GM12878 (cell line): ENCODE measurements around the gene SNAI1. TPM values are rescaled to one million over a fixed set of nuclear protein-coding genes. Genes with fewer than 3 reads are reported as not detected.

Experiments
- ATAC-seq: fragments of 200-7000 bp; cut with Tn5 transposase; 3 replicates; pipeline ENCODE4 v1.9.1; 2020; ENCODE audit warnings: mild to moderate bottlenecking, moderate library complexity
- BruUV-seq: library from RNA; stranded (reverse); fragments of 400-500 nt; replicated peaks from 2 replicates; lab custom pipeline; 2021; lab: Mats Ljungman, UMichigan
- CTCF ChIA-PET: fragments of 300-600 bp; sonication (Branson Sonifier 250); formaldehyde crosslinking; extraction: SDS; loops from one replicate; lab custom pipeline; 2021; ENCODE audit warnings: inconsistent platforms; lab: Yijun Ruan, JAX
- POLR2A ChIA-PET: fragments of 350-600 bp; formaldehyde crosslinking; extraction: SDS; loops from one replicate; lab custom pipeline; 2021; ENCODE audit warnings: inconsistent platforms; lab: Charles Lee
- RAD21 ChIA-PET: fragments of 300-600 bp; sonication (Branson Sonifier 250); formaldehyde crosslinking; loops from one replicate; lab custom pipeline; 2023; ENCODE audit warnings: antibody characterized with exemption; ENCODE audit not compliant: unreplicated experiment; lab: Charles Lee
- SMC1A ChIA-PET: fragments of 300-600 bp; sonication (Branson Sonifier 250); formaldehyde crosslinking; loops from one replicate; lab custom pipeline; 2023; ENCODE audit not compliant: unreplicated experiment, uncharacterized antibody; lab: Charles Lee
- DNase-seq: peaks from one replicate; pipeline ENCODE4 v3.0.0-alpha.2; 2011; ENCODE audit warnings: low read depth, low spot score
- FAIRE-seq: peaks from 3 replicates; lab custom pipeline; 2011; peaks lifted over from hg19 to GRCh38; lab: Jason Lieb, UNC
- H2AFZ ChIP-seq: 2 replicates; pipeline ENCODE4 v1.6.0; 2011; ENCODE audit warnings: low read depth, low read length, control low read depth; ENCODE audit not compliant: control insufficient read depth
- H3K27ac ChIP-seq: 2 replicates; pipeline ENCODE4 v1.5.1; 2011; ENCODE audit warnings: control low read depth; ENCODE audit not compliant: control insufficient read depth, insufficient read depth
- H3K27me3 ChIP-seq, 2 experiments: replicated peaks in 1 of 2; 2 replicates each; pipeline versions ENCODE4 v1.6.0 to v1.6.1; 2011; ENCODE audit warnings: low read length in 1 of 2; ENCODE audit not compliant: control insufficient read depth in 2 of 2, insufficient read depth in 2 of 2
- H3K36me3 ChIP-seq, 2 experiments: 2 replicates each; pipeline ENCODE4 v1.5.1; 2011; ENCODE audit warnings: low read length in 1 of 2; ENCODE audit not compliant: control insufficient read depth in 2 of 2, insufficient read depth in 2 of 2
- H3K4me1 ChIP-seq: 2 replicates; pipeline ENCODE4 v1.6.1; 2011; ENCODE audit warnings: mild to moderate bottlenecking, low read length, moderate library complexity, mixed read lengths; ENCODE audit not compliant: control insufficient read depth, insufficient read depth
- H3K4me2 ChIP-seq: 2 replicates; pipeline ENCODE4 v1.6.0; 2011; ENCODE audit warnings: control low read depth; ENCODE audit not compliant: control insufficient read depth, insufficient read depth
- H3K4me3 ChIP-seq: fragments of 200-600 bp; sonication (generic); 2 replicates; pipeline ENCODE4 v1.5.1; 2016
- H3K79me2 ChIP-seq: 2 replicates; pipeline ENCODE4 v1.6.0; 2011; ENCODE audit warnings: low read length; ENCODE audit not compliant: control insufficient read depth, insufficient read depth
- H3K9ac ChIP-seq: 2 replicates; pipeline ENCODE4 v1.8.0; 2011; ENCODE audit warnings: low read length, control low read depth, mixed read lengths; ENCODE audit not compliant: control insufficient read depth, insufficient read depth
- H3K9me3 ChIP-seq: replicated peaks from 3 replicates; pipeline ENCODE4 v1.5.1; 2011; ENCODE audit warnings: mild to moderate bottlenecking, low read length; ENCODE audit not compliant: control insufficient read depth, insufficient read depth
- H4K20me1 ChIP-seq: 2 replicates; pipeline ENCODE4 v1.6.0; 2011; ENCODE audit not compliant: control insufficient read depth, insufficient read depth
- CBX3 ChIP-seq: fragments of 200-600 bp; sonication (generic); IDR thresholded peaks from 2 replicates; pipeline ENCODE4 v1.6.1; 2016; ENCODE audit warnings: low read depth, borderline replicate concordance
- CHD1 ChIP-seq: IDR thresholded peaks from 2 replicates; pipeline ENCODE4 v1.6.1; 2012; ENCODE audit warnings: low read depth, low read length, improper control_type of control experiment
- CREB1 ChIP-seq: IDR thresholded peaks from 2 replicates; pipeline ENCODE4 v1.6.1; 2012; ENCODE audit warnings: low read depth, mild to moderate bottlenecking, inconsistent platforms
- CREM ChIP-seq: IDR thresholded peaks from 2 replicates; pipeline ENCODE4 v1.6.1; 2014; ENCODE audit warnings: antibody characterized with exemption, low read depth
- E2F8 ChIP-seq: fragments of 450-650 bp; IDR thresholded peaks from 2 replicates; pipeline ENCODE4 v1.6.1; 2018; ENCODE audit warnings: mild to moderate bottlenecking, low read depth, moderate library complexity; ENCODE audit not compliant: partially characterized antibody
- ESRRA ChIP-seq: IDR thresholded peaks from 2 replicates; pipeline ENCODE4 v1.6.1; 2012; ENCODE audit warnings: mild to moderate bottlenecking, low read length, improper control_type of control experiment
- FOXK2 ChIP-seq: fragments of 450-650 bp; IDR thresholded peaks from 2 replicates; pipeline ENCODE4 v1.6.1; 2017; ENCODE audit warnings: mild to moderate bottlenecking, moderate library complexity
- MEF2B ChIP-seq: fragments of 450-650 bp; IDR thresholded peaks from 2 replicates; pipeline ENCODE4 v1.6.1; 2018; ENCODE audit warnings: mild to moderate bottlenecking, moderate library complexity; ENCODE audit not compliant: partially characterized antibody, poor library complexity, severe bottlenecking
- NR2C1 ChIP-seq: fragments of 450-650 bp; IDR thresholded peaks from 2 replicates; pipeline ENCODE4 v1.6.1; 2017; ENCODE audit warnings: antibody characterized with exemption, mild to moderate bottlenecking, moderate library complexity
- PKNOX1 ChIP-seq: fragments of 450-650 bp; IDR thresholded peaks from 2 replicates; pipeline ENCODE4 v1.6.1; 2016; ENCODE audit warnings: mild to moderate bottlenecking
- PML ChIP-seq: IDR thresholded peaks from 2 replicates; pipeline ENCODE4 v1.6.1; 2012; ENCODE audit warnings: low read length, inconsistent platforms
- POLR2A ChIP-seq: IDR thresholded peaks from 2 replicates; pipeline ENCODE4 v1.6.1; 2011; ENCODE audit warnings: low read depth, mild to moderate bottlenecking, low read length
- SPI1 ChIP-seq: IDR thresholded peaks from 2 replicates; pipeline ENCODE4 v1.6.1; 2011; ENCODE audit warnings: low read depth, mild to moderate bottlenecking, low read length, moderate library complexity, borderline replicate concordance; ENCODE audit not compliant: insufficient read depth
- SUPT20H ChIP-seq: IDR thresholded peaks from 2 replicates; pipeline ENCODE4 v1.6.1; 2011; ENCODE audit warnings: low read depth, mild to moderate bottlenecking, low read length, moderate library complexity, borderline replicate concordance; ENCODE audit not compliant: control insufficient read depth
- ZBTB4 ChIP-seq: fragments of 450-650 bp; formaldehyde crosslinking; IDR thresholded peaks from 2 replicates; pipeline ENCODE4 v1.4.0; 2022; ENCODE audit warnings: mild to moderate bottlenecking, moderate library complexity
- ZNF207 ChIP-seq: fragments of 450-650 bp; IDR thresholded peaks from 2 replicates; pipeline ENCODE4 v1.6.1; 2014; ENCODE audit warnings: antibody characterized with exemption, mild to moderate bottlenecking, borderline replicate concordance
- WGBS: methylation state at CpG from one replicate; pipeline ENCODE4 v1.1.6; 2016; ENCODE audit warnings: low lambda C conversion rate; ENCODE audit not compliant: insufficient replicate concordance, insufficient coverage; ENCODE audit errors: missing lambda C conversion rate; 5-methylcytosine and 5-hydroxymethylcytosine counted together
- in situ Hi-C: fragments of 300-500 bp; cut with MboI; formaldehyde crosslinking; loops from 9 replicates; pipeline ENCODE4 v1.14.3; 2018; ENCODE audit warnings: mixed read lengths
- intact Hi-C: fragments of 100-400 bp; cut with micrococcal nuclease; formaldehyde crosslinking; loops from one replicate; pipeline ENCODE4 v1.14.2; 2022; ENCODE audit not compliant: unreplicated experiment
- polyA plus RNA-seq, 11 experiments: library from polyadenylated mRNA; depleted of rRNA in 4 of 11; unstranded in 6 of 11; stranded (reverse) in 5 of 11; fragments of >200 nt; fragmentation: Nextera tagmentation in 4 of 11; fragmentation: Illumina TruSeq in 1 of 11; extraction: Ambion mirVana in 4 of 11; extraction: Trizol in 1 of 11; gene quantifications; 1 replicate in 1 of 11; 2 replicates in 10 of 11; pipeline versions ENCODE4 v1.2.1 to v1.2.3, GENCODE V29; 2011 to 2016; ENCODE audit warnings: inconsistent platforms in 2 of 11, missing spikeins in 2 of 11, low read depth in 1 of 11
- total RNA-seq, 4 experiments: library from RNA; depleted of rRNA in 3 of 4; stranded (reverse); fragments of >200 nt in 3 of 4; fragmentation: Illumina TruSeq in 1 of 4; extraction: Trizol in 1 of 4; gene quantifications; 2 replicates each; pipeline versions ENCODE4 v1.2.1 to v1.2.3, GENCODE V29; 2013 to 2021

SNAI1 gene
- total and polyA plus RNA-seq, 10 of the 15 experiments (the other 5 are each of a cell fraction or from before 2014, with no cell fraction given), result 0.11 to 0.79 (median 0.24) TPM; not detected in 2

- ATAC-seq, result peak; percentile 28; the same call in 2 of the 3 replicates
- FAIRE-seq, result no peak
- CTCF ChIA-PET, result interaction anchor here (0.8 kb wide), 1 partner anchor 32 kb away, joined by 3 read pairs; no protein-coding TSS in a partner anchor
- TF ChIP-seq POLR2A (no peak), FOXK2 (no peak), ZBTB4 (no peak), CREB1 (no peak), E2F8 (no peak), CHD1 (no peak), PML (no peak), SUPT20H (no peak), ZNF207 (no peak), CBX3 (no peak), PKNOX1 (no peak), CREM (no peak), ESRRA (no peak), SPI1 (no peak), NR2C1 (no peak), MEF2B (no peak)
These were observed 47.1 kb downstream of the SNAI1 start for GRCh38 chr20:50029697-50030461.

More at GRCh38 chr20:50029697-50030461, 47.1 kb downstream of the SNAI1 start:
- 15% methylated on average over 19 of the region's 19 CpGs for WGBS
- Histone ChIP-seq H3K36me3 (no peaks in the 10 kb centered on the region), H3K27me3 (peaks cover 0 to 2% of the 10 kb centered on the region in 2 experiments; a peak in 1 of 4 replicates), H3K4me3 (no peak overlapping the region), H3K4me1 (no peaks in the 10 kb centered on the region), H3K79me2 (no peaks in the 10 kb centered on the region), H3K4me2 (no peak overlapping the region), H4K20me1 (no peaks in the 10 kb centered on the region), H2AFZ (no peak overlapping the region), H3K27ac (no peak overlapping the region), H3K9ac (no peak overlapping the region), H3K9me3 (no peaks in the 10 kb centered on the region)
- ChIA-PET POLR2A (no interaction called here), RAD21 (no interaction called here), SMC1A (no interaction called here)
- BruUV-seq, result no TSS peak
- in situ Hi-C loops (no loop called here), intact Hi-C loops (no loop called here)
- DNase-seq, result no peak
